Measurements from ENCODE around the gene PADI1.

- TF ChIP-seq POLR2A (IDR thresholded peaks at IDR 0.05): no peak
- TF ChIP-seq CTCF (IDR thresholded peaks at IDR 0.05): no peak
These were observed 30.4 kb downstream of the PADI1 start for GRCh38 chr1:17235135-17235885.
